Stimulated activated CD4-positive, alpha-beta T cell treated with anti-CD3 and anti-CD28 coated beads, Interleukin-12 subunit alpha, Interleukin-12 subunit beta, amount 100 ng/mL, for 48 hours (primary cell): Measurements from ENCODE around the gene COL4A4.
"Not testable (repeated sequence)": the region's sequence is repeated elsewhere in the genome, so short reads cannot be mapped to it uniquely, and the experiment has no call there.

Experiments
- DNase-seq, 3 donors: peaks; one replicate each; pipeline ENCODE4 v3.0.0-alpha.2; 2020; ENCODE audit warnings: low read depth in 2 of 3, low spot score in 1 of 3

COL4A4 gene

DNA sequence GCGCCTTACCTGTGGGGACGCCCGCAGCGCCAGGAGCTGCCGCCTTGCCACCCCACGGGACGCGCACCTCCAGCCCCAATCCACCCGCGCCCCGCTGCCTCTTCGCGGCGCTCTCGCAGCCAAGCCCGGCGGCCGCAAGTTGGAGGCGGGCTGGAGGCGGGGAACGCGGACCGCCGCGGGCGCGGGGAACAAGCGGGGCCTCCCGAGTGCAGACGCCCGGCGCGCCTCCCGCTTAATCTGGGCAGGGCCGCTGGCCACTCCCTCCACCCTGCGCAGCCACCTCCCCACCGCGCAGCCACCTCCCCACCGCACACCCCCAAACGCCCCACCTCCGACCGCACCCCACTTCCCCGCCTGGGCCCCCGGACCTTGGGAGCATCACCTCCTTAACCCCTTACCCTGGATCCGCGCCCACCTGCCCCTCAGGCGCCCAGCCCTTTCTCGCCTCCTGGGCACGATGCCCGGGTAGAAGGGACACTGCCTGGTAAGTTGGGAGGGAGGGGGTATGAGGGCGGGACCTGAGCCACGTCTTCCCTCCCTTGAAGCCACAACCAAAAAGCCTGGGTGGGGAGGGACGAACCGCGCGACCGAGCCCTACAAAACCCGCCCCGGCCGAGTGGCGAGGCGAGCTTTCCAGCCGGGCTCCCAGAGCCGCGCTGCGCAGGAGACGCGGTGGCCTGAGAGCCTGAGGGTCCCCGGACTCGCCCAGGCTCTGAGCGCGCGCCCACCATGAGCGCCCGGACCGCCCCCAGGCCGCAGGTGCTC, at the start of gene COL4A4, which contains the start of gene COL4A3:
Gene COL4A4, minus strand, starts transcription at position 208 of the 765 bp plus-strand sequence. CDS start 16,722 bp downstream, outside the sequence.
Gene COL4A3, plus strand, starts transcription at position 627 of the 765 bp plus-strand sequence. Its CDS starts 103 bp downstream, at position 730.
- DNase-seq: no peak

DNA sequence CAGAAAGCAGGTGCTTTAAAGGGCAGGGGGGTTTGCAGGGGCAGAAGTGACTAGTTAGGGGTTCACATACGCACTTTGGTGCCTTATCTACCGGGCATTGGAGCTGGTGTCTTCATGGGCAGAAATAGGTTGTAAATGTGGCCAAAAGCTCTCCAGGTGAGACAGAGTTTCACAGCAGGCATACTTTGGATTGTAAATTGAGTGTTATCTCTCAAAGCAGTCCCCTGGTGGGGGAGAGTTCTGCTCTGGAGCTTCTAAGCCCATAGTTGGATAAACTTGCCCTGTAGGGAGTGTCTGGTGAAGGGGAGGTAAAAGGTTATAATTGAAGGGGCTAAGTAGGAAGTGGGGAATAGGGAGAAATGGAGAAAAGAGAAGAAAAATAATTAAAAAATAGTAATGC, 43.6 kb upstream of the COL4A4 start:
- DNase-seq: no peak

DNA sequence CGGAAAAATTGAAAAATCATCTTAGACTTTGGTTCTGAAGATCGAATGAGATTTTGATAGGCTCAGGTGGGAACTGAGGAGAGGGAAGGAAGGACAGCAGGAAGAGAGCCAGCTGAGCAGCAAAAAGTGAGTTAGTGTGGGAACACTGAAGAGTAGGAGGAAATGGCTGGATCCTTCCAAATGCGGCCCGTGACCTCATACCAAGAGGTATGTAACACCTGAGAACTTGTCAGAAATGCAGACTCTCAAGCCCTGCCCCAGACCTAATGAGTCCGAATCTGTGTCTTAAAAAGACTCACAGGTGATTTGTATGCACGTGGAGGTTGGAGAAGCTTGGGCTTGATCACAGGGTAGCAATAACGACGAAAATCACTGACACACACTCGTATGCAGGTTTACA, 42.4 kb upstream of the COL4A4 start:
- no peak for DNase-seq

DNA sequence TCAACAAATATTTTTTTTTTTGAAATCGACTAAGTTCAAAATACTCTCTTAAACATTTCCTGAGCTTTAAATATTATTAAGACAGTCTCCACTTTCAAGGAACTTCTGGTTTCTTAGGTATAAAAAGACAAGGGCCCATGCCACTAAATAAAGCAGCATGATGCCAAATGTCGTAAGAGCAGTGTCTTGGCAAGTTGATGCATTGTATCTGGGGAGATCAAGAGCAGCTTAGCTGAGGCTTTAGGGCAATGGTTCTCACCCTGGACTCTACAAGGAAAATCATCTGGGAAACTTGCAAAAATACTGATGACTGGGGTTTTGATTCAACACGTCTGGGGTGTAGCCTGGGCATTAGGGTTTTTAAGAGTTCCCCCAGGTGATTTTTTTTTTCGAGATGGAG, 41.7 kb upstream of the COL4A4 start:
- no peak for DNase-seq

DNA sequence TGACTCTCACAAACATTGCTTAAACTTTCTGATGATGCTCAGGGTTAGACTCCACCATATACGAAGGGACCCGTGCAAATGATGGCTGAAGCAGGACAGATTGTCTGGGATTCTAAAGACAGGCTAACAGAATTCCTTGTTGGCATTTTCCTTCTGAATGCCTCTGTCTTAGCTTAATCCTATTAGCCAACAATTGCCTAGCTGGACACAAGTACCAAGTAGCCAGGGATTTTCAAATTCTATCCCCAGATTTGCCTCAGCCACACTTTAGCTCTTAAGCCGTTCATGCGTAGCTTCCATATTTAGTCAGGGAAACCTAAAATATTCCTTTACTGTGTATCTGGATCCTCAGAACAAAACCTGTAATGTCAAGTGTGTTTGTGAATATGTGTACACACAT, 40.4 kb upstream of the COL4A4 start:
- DNase-seq: no peak

DNA sequence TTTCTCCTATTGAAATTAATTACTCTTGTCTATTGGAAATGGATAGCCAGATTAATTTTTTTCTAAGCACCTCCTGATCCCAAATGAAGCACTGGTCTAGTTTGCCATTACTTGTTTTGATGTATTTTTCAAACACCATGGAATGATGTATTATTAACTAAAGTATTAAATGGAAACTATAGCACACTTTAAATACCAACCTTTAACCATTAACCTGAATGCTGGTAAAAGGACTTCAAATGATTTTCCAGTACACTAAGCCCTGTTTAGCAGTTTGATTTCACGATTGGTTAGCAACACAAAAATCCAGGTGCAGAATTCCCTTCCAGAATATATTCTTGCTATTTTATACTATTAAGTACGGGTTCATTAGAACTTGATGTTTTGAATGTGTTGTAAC, 37.8 kb upstream of the COL4A4 start:
- DNase-seq: no peak

DNA sequence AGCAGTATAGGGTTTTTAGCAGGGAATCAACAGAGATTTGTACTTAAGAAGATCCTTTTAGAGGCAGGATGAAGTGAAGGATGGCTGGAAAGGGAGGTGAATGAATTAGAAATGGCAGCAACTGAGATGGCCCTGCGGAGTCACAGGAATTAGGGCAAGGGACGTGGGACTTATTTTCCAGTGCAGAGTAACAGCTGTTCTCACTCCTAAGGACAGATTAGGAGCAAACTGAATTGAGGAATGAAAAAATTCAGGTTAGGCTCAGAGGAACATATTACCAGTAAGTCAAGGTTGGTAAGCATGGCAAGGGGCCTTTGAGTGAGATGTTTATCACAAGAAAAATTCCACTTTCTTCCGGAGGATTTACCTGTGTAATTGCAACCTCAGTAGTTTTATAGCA, 34.9 kb upstream of the COL4A4 start:
- no peak for DNase-seq

DNA sequence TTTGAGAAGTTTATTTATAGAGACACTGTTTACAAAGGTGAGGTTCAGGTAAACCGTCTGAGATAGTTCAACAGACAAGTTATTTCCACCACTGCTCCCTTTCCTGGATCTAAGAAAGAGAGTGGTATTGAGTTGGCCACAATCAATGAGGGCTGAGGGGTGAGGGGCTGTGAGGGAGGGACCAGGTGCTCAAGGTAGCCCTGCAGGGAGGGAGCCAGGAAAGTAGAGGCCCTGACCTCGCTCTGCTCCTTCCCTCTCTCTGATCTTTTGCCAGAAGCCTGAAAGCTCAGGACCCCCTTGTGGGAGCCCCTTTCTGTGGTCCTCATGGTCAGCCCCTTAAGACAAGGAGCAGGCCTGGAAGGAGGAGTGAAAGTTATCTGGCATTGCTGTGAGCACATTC, 30.2 kb upstream of the COL4A4 start:
- DNase-seq: no peak

DNA sequence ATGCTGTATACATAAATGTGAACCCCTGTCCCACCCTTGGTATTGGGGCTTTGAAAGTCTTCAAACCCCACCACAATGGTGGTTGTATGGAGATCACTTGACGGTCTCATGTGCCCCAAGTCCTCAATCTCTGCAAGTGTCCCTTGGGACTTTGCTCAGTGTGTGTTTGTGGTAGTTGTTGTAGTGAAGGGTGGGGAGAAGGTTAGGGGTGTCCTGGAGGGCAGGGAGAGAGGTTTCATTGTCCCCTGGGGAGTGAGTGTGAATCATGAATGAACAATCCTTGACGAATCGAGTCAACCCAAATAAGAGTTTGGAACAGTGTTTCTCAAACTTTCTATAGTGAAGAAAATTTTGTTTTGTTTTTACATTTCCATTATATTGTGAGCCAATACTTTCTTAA, 28.5 kb upstream of the COL4A4 start:
- DNase-seq: no peak

DNA sequence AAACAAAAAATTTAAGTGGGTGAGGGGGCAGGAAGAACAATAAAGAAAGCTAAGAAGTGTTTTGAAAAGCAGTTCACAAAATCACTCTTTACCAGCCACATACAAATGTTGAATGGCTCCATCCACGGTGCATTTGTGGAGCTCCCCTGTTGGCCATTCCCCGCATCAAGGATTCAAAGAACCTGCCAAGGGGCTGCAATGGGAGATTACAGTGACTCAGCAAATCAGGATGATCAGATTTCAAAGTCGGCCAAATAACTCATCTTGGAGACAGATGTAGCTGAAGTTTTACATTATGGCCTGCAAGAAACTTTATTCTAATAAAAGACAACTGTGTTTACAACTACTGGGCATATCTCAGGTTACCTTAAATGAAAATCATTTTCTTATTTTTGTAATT, 27.4 kb upstream of the COL4A4 start:
- DNase-seq: no peak

DNA sequence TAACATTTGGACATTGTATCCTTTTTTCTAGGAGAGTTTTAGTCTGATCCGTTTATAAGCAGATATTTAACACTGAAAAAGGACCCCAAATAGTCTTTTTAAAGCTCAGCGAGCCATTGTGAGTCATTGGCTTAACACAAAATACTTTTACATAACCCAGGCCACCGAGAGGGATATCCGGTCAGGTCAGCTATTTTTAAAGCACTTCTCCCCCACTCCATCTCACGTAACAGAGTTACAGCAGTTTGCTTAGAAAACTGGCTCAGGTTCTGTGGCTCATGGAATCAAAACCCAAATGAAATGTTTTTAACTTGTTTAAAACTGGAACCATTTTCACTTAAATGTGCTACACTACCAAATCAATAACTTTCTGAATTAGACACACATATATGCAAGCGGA, 24.3 kb upstream of the COL4A4 start:
- no peak for DNase-seq

DNA sequence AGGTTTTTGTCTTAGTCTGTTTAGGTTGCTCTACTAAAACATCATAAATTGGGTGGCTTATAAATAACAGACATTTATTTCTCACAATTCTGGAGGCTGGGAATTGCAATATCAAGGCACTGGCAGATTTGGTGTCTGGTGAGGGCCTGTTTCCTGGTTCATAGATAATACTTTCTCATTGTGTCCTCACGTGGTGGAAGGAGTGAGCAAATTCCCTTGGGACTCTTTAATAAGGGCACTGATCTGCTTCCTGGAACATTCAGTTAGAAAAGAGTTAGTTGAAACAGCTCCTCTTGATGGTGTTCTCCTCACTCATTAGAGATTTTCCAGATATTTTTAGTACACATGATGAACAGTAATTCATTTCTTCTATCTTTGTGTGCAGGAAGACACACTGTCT, 22.7 kb upstream of the COL4A4 start:
- DNase-seq: no peak

DNA sequence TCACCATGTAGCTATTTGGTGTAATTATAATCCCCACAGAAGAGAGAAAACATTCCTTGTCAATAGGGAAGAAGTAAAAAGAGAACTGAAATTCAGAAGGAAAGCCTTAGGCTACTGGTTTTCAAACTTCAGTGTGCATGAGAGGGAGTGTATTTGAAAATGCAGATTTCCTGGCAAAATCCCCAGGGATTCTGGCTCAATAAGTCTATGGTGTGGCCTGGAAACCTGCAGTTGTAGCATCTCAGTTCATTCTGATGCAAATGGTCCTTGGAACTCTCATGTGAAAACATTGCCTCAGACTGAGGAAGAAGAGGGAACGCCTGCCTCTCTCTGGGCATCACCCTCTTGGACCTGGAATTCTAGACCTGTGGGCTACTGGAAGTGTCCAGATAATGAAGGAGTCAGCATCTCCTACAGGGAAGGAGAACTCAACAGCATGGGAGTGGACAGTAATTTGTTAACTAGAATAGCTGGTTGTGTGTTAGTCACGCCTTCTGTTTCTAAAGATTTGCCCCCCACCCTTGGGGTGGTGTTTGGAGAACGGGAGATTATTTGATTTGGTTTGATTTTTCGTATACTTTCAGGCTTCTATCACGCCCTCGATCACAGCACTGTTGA, 21.7 kb upstream of the COL4A4 start:
- DNase-seq: no peak

DNA sequence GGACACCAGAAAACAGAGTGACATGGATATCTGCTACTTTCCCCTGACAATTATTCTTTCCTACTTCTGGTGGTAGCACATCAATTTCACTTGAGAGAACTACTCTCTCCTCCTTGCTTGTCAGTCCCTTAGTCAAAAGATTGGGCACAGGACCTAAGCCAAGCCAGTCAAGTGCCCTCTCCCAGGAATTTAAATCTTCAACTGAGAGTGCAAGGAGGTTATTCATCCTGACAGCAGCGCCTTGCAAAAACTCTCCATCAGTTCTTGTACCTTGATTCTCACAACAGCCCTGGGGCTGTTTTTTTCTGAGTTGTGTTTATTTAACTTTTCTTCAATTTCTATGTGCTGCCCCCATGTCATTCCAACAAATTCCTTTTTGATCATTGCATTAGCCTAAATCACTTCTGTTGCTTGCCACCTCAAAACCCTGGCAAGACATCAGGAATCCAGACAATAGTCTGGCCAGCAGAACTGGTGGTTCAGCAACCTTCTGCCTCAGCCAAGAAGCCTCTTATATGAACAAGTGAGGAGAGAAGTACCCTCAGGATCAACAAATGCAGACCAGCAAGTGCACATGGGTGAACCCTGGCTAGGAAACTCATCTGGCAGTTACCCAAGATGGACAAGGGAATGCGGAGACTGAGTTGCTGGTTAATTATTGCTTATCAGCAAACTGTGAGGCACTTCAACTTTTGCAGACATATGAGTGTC, 19.8 kb upstream of the COL4A4 start:
- DNase-seq: no peak

DNA sequence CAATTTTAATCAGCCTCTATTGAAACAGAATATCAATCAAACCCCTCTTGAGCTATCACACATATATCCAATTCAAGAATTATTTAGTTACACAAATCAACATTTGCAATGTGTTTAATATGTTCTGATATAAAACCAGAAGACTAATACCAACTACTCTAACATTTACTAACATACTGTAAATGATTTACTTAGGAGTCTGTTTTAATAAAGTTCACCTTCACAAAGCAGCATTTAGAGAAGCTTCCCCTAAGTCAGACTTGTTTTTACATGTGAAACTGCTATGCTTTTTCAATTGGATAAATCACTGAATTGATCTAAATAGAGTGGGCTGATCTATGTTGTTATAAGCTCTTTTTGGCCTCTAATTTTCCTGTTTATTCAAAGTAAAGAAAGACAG, 18.8 kb upstream of the COL4A4 start:
- no peak for DNase-seq

DNA sequence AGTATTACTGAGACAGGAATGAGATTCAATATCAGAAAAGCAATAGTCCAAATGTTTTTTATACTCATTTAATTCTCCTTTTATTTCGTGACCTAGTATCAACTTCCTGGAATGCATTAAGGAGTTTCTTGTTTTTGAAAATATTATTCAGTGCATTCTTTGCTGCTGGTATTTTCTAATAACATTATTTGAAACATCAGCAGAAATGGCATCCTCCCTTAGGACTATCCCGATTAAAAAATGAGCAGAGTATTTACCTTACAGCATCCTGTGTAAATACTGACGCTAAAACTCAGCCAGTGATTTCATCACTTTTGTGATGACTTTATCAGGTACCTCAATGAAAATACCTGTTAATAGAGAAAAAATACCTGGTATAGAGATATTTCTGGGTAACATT, 16.8 kb upstream of the COL4A4 start:
- DNase-seq: no peak

DNA sequence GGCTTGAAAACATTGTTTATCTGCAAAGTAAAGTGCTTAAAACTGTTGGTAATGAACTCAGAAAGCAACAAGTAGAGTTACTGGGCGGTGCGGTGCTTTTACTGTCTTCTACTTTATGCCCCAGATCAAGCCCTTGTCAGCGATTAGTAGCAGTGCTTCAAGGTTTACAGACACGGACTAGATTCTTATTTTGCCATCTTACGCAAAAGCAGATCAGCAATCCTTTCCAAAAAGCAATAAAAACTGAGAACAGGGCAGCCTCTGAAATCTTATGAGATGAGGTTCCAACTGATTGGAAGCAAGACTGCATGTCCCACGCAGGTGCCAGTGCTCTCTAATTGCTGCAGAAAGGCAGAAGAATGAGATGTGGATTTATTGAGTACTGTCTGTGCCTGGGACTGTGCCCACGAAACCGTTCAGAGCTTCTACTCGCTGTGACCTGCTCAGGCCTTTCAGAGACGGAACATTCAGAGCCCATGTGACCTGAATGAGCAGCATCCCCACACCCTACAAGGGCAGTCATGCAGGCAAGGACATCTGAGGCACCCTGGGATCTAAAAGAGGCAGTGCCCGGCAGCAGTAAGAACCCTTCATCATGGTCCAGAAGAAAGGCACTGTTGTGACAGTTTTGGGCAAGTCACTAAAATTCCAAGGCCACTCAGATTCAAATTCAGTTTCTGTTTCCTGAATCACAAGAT, 16.1 kb upstream of the COL4A4 start:
- no peak for DNase-seq

DNA sequence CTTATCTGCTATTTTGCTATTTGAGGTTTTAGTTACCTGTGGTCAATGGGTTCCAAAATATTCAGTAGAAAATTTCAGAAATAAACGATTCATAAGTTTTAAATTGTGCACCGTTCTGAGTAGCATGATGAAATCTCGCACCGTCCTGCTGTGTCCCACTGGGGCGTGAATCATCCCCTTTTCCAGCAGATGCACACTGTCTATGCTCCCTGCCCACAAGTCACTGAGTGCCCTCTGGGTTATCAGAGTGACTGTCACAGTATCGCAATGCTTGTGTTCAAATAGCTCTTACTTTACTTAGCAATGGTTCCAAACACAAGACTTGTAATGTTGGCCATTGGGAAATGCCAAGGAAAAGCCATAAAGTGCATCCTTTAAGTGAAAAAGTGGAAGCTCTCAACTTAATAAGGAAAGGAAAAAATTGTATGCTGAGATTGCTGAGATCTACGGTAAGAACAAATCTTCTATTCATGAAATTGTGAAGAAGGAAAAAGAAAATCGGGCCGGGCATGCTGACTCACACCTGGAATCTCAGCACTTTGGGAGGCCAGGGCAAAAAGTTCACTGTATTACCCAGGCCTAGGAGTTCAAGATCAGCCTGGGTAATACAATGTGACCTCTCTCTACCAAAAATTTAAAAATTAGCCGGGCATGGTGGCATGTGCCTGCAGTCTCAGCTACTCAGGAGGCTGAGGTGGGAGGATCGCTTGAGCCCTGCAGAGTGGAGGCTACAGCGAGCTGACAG, 13.8 kb upstream of the COL4A4 start:
- DNase-seq: no peak

DNA sequence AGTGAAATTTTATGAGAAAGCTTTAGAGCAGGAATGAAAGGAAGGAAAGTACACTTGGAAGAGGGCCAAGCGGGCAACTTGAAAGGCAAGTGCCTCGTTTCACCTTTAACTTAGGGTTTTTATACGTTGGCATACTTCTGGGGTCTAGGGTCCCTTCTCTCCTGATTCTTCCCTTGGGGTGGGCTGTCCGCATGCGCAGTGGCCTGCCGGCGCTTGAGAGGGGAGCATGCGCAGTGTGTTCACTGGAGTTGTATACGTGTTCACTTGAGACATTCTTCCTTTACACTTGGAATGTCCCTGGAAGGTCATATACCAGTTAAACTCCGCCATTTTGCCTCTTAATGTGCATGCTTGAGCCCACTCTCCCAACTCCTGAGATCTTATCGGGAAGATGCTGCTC, 7.8 kb upstream of the COL4A4 start:
- not testable (repeated sequence) for DNase-seq

DNA sequence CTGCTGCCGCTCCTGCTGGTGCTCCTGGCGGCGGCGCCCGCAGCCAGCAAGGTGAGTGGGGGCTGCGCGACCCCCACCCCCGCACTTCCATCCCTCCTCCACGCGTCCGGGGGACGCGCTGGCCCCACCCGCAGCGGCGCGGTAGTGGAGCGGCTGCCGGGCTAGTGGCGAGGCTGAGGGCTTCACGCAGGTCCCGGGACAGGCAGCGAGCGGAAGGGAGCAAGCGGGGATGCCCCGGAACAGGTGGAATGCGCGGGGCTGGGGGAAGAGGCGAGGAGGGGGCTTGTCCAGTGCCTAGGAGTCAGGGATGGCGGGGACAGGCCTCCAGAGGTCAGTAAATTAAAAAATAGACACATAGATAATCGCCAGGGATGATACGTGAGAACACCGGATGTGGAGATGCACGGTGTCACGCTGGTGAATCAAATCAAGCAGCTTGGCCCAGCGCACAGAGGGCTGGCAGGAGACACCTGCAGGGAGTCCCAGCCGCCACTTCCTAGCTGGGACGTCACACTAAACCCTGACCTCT, 822 bp upstream of the COL4A4 start:
- no peak for DNase-seq
